PC-3 (cell line): ENCODE measurements around the gene ACAP3.

Experiments
- CTCF ChIP-seq: fragments of 300-600 bp; sonication (generic); conservative IDR thresholded peaks from 2 replicates; pipeline ENCODE4 v1.5.1; 2017; ENCODE audit warnings: antibody characterized with exemption, low read depth, mild to moderate bottlenecking, low read length
- EZH2phosphoT487 ChIP-seq: fragments of 300-600 bp; sonication (generic); IDR thresholded peaks from 2 replicates; pipeline ENCODE4 v1.6.1; 2018; ENCODE audit warnings: mild to moderate bottlenecking, antibody characterized with exemption, low read length, borderline replicate concordance

DNA sequence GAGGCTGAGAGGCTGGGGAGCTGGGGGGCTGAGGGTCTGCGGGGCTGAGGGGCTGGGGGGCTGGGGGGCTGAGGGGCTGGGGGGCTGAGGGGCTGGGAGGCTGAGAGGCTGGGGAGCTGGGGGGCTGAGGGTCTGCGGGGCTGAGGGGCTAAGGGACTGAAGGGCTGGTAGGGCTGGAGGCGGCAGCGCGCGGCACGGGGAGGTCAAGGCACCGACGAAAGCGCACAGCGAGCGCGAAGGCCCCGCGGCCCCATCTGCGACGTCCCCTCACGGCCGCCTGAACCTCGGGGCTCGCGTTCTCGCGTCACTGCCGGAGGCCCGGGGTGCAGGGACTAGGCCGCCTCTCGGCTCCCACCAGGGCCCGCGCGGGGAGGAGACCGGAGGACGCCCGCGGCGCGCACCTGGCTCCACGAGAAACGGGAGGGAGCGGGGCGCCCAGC is 16.4 kb upstream of the ACAP3 start:
- TF ChIP-seq CTCF (no peak), EZH2phosphoT487 (no peak)
